ENCODE data around the gene OPA1.

GRCh38 chr3:193742628-193743027, 149.6 kb downstream of the OPA1 start:
- TF ChIP-seq, protein P1, sequence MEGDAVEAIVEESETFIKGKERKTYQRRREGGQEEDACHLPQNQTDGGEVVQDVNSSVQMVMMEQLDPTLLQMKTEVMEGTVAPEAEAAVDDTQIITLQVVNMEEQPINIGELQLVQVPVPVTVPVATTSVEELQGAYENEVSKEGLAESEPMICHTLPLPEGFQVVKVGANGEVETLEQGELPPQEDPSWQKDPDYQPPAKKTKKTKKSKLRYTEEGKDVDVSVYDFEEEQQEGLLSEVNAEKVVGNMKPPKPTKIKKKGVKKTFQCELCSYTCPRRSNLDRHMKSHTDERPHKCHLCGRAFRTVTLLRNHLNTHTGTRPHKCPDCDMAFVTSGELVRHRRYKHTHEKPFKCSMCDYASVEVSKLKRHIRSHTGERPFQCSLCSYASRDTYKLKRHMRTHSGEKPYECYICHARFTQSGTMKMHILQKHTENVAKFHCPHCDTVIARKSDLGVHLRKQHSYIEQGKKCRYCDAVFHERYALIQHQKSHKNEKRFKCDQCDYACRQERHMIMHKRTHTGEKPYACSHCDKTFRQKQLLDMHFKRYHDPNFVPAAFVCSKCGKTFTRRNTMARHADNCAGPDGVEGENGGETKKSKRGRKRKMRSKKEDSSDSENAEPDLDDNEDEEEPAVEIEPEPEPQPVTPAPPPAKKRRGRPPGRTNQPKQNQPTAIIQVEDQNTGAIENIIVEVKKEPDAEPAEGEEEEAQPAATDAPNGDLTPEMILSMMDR (conservative IDR thresholded peaks at IDR 0.05) = no peak
- no peak for TF ChIP-seq ZFX (IDR thresholded peaks at IDR 0.05)

Measured in C4-2B (cell line).